ENCODE measurements around the gene C1QA.

C1QA gene, protein sequence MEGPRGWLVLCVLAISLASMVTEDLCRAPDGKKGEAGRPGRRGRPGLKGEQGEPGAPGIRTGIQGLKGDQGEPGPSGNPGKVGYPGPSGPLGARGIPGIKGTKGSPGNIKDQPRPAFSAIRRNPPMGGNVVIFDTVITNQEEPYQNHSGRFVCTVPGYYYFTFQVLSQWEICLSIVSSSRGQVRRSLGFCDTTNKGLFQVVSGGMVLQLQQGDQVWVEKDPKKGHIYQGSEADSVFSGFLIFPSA

DNA sequence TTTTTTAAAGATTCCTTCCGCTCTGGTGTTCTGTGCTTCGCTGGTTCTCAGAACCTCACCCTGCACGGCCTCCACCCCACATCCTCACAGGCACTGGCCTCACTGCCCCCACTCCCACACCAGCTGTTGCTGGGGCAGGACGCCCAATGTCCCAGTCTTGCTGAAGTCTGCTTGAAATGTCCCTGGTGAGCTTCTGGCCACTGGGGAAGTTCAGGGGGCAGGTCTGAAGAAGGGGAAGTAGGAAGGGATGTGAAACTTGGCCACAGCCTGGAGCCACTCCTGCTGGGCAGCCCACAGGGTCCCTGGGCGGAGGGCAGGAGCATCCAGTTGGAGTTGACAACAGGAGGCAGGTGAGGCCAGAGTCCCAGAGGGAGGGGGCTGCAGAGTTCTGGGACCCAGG is at the start of gene C1QA:
Gene C1QA (plus strand): TSS at position 276 of the 400 bp plus-strand sequence. CDS start 989 bp downstream, outside the sequence.
- DNase-seq (ENCODE audit: low read depth in 3 of 3, low spot score in 1 of 3) = no peak

GRCh38 chr1:22587247-22587646 is 49.2 kb upstream of the C1QA start:
- DNase-seq (ENCODE audit: low read depth in 3 of 3, low spot score in 1 of 3) = no peak

GRCh38 chr1:22588899-22589422 is 47.5 kb upstream of the C1QA start:
- no peak for DNase-seq (ENCODE audit: low read depth in 3 of 3, low spot score in 1 of 3)

- DNase-seq (ENCODE audit: low read depth in 3 of 3, low spot score in 1 of 3) = no peak
Observed at GRCh38 chr1:22591576-22591975, 44.9 kb upstream of the C1QA start.

- no peak for DNase-seq (ENCODE audit: low read depth in 3 of 3, low spot score in 1 of 3)
Observed at GRCh38 chr1:22592051-22592450, 44.4 kb upstream of the C1QA start.

- no peak for DNase-seq (ENCODE audit: low read depth in 3 of 3, low spot score in 1 of 3)
Observed at GRCh38 chr1:22592919-22593790, 43.3 kb upstream of the C1QA start.

DNA sequence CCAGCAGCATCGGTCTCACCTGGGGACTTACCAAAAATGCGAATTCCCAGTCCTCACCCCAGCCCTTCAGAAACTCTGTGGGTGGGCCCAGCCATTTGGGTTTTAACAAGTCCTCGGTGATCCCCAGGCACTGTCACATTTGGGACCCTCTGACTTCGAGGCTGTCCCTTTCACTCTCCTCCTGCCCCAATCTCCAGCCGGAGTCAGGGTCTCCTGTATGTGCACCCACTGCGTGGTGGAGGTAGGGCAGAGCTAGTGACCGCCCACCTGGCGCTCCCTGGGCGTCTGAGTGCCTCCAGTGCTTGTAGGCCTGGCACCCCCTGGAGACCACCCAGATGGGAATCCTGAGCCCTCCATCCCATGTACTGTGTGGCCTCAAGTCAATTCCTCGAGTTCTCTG is 42.0 kb upstream of the C1QA start:
- no peak for DNase-seq (ENCODE audit: low read depth in 3 of 3, low spot score in 1 of 3)

GRCh38 chr1:22595108-22595507 is 41.3 kb upstream of the C1QA start:
- no peak for DNase-seq (ENCODE audit: low read depth in 3 of 3, low spot score in 1 of 3)

- no peak for DNase-seq (ENCODE audit: low read depth in 3 of 3, low spot score in 1 of 3)
Observed at GRCh38 chr1:22597301-22597965, 39.0 kb upstream of the C1QA start.

- DNase-seq (ENCODE audit: low read depth in 3 of 3, low spot score in 1 of 3) = no peak
Observed at GRCh38 chr1:22597996-22598395, 38.4 kb upstream of the C1QA start.

DNA sequence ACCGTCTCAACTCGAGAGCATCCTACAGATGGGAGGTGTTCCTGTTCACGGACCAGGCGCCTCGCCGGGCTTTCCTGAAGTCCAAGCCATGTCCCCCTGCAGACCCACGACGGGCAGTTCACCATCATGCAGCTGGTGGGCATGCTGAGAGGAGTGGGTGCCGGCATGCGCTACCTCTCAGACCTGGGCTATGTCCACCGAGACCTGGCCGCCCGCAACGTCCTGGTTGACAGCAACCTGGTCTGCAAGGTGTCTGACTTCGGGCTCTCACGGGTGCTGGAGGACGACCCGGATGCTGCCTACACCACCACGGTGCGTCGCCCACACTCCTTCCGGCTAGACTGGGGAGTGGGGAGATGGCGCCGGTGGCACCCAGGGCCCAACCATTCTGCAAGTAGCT is 37.7 kb upstream of the C1QA start:
- no peak for DNase-seq (ENCODE audit: low read depth in 3 of 3, low spot score in 1 of 3)

- no peak for DNase-seq (ENCODE audit: low read depth in 3 of 3, low spot score in 1 of 3)
Observed at GRCh38 chr1:22600071-22600816, 36.2 kb upstream of the C1QA start.

DNA sequence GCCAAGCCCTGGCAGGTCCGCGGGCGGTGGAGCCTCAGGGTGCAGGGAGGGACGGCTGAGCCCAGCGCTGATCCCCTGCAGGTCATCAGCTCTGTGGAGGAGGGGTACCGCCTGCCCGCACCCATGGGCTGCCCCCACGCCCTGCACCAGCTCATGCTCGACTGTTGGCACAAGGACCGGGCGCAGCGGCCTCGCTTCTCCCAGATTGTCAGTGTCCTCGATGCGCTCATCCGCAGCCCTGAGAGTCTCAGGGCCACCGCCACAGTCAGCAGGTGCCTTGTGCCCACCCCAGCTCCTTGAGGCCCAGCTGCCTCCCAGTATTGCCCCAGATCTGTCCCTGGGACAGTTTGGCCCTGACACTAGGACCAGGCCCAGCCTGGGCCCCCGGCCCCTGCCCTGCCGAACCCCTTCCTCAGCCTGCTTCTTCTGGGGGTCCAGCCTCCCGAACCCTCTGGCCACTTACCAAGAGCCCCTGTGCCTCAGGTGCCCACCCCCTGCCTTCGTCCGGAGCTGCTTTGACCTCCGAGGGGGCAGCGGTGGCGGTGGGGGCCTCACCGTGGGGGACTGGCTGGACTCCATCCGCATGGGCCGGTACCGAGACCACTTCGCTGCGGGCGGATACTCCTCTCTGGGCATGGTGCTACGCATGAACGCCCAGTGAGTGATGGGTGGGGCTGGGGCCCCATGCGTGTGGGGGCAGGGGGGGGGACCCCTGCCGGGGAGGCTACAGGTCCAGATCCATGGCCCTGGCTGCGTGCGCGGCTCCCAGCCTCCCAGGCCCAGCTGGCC is 35.4 kb upstream of the C1QA start:
- DNase-seq (ENCODE audit: low read depth in 3 of 3, low spot score in 1 of 3) = no peak

DNA sequence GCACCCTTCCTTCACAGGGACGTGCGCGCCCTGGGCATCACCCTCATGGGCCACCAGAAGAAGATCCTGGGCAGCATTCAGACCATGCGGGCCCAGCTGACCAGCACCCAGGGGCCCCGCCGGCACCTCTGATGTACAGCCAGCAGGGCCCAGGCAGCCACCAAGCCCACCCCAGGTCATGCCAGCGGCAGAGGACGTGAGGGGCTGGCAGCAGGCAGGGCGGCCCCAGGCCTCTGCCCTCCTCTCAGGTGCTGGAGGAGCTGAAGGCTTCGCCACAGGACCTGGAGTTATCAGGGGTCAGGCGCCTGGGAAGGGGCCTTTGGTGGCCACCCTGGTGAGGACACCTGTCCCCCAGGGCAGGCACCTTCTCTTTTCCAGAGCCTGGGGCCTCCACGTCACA is 34.8 kb upstream of the C1QA start:
- DNase-seq (ENCODE audit: low read depth in 3 of 3, low spot score in 1 of 3) = no peak

- DNase-seq (ENCODE audit: low read depth in 3 of 3, low spot score in 1 of 3) = no peak
Observed at GRCh38 chr1:22602060-22602740, 34.2 kb upstream of the C1QA start.

GRCh38 chr1:22606161-22606560 is 30.3 kb upstream of the C1QA start:
- no peak for DNase-seq (ENCODE audit: low read depth in 3 of 3, low spot score in 1 of 3)

DNA sequence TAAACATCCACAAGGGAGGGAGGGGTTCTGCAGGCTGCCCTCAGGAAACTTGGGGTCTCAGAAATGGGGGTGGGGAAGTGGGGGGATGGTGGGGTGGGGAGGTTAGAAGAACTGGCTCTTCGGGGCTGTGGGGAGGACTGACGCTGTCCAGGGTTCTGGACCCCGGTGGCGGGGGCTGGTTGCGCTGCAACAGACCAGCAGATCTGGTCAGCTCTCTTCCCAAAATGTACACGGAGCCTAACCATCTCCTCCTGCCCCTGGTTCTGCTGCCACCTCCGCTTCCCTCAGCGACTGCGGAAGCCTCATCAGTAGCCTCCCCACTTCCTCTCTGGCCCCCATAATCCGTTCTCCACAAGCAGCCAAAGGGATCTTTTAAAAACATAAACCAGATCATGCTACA is 29.3 kb upstream of the C1QA start:
- no peak for DNase-seq (ENCODE audit: low read depth in 3 of 3, low spot score in 1 of 3)

- DNase-seq (ENCODE audit: low read depth in 3 of 3, low spot score in 1 of 3) = no peak
Observed at GRCh38 chr1:22608361-22608760, 28.1 kb upstream of the C1QA start.

DNA sequence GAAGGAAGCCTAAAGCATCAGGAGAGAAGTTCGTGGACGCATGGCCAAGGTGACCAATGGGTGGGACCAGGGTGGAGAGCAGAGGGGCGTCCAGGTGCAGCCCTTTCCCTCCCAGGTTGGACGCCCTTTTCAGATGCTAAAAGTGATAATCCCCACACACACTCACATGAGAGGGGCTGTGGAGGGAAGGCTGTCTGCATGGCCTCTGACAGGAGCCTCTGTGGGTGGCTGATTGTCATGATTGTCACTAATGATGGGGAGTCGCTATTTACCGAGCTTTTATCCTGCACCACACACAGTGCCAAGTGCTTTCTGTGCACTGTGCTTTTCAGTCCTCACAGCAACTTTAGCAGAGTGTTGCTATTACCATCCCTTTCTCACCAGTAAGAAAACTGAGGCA is 27.1 kb upstream of the C1QA start:
- no peak for DNase-seq (ENCODE audit: low read depth in 3 of 3, low spot score in 1 of 3)

DNA sequence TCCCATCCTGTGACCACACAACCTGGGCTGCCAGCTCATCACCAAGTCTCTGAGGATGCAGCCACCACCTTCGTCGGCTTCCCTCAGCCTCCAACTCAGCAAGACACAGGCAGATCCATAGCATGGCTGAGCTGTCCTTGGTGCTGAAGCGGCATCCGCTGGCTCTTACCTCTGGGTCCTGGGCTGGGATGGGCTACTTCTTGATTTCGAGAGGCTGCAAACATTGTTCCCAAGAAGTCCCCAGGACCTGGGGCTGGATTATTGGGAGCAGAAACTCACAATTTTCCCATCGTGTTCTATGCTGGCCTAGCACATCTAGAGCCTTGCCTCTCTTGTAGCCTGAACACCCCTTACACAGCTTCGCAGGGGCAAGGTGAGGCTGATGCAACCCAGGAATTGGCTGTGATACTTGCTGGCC is 24.9 kb upstream of the C1QA start:
- DNase-seq (ENCODE audit: low read depth in 3 of 3, low spot score in 1 of 3) = no peak

All from stimulated activated CD4-positive, alpha-beta T cell treated with anti-CD3 and anti-CD28 coated beads, TNF-alpha, amount 100 ng/mL, for 1 hour (primary cell).